Measurements from ENCODE around the gene BTNL8.
A peak's percentile ranks its signal among the peaks of the same experiment; 100 is the strongest.

BTNL8 gene

DNA sequence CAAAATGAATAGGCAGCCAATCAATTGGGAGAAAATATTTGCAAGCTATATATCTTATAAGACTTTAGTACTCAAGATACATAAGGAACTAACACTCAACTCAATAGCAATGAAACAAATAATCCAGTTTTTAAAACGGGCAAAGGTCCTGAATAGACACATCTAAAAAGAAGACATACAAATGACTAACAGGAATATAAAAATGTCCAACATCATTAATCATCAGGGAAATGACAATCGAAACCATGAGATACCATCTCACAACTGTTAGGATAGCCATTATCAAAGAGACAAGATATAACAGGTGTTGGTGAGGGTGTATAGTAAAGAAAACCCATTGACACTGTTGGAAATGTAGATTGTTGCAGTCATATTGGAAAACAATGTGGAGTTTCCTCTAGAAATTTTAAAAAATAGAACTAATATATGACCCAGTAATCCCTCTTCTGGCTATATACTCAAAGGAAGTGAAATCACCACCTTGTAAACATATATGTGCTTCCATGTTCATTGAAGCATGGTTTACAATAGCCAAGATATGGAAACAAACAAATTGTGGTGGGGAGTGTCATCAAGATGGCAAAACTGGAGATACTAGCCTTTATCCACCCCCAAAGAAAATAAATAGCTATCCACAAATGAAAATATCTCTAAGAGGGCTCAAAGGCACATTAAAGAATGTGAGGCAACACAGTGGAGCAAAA is 75.8 kb downstream of the BTNL8 start:
- H3K9me3 Mint-ChIP-seq, result no peaks in the 10 kb centered on the region
- peaks cover 25% of the 10 kb centered on the region for H3K4me1 Mint-ChIP-seq
- ATAC-seq (no peak), DNase-seq (no peak)
- H3K4me3 Mint-ChIP-seq, result no peak overlapping the region
- peak overlapping the region; percentile 57 to 86 for H3K27ac Mint-ChIP-seq
- H3K27me3 Mint-ChIP-seq, result no peaks in the 10 kb centered on the region

GRCh38 chr5:180975338-180975737 is 76.4 kb downstream of the BTNL8 start:
- peak overlapping the region in 1 of 2 donors; percentile 86 for H3K27ac Mint-ChIP-seq
- H3K9me3 Mint-ChIP-seq, result no peaks in the 10 kb centered on the region
- peaks cover 25% of the 10 kb centered on the region for H3K4me1 Mint-ChIP-seq
- ATAC-seq (peak; percentile 78), DNase-seq (peak in 1 of 2 donors; percentile 12)
- H3K4me3 Mint-ChIP-seq, result no peak overlapping the region
- H3K27me3 Mint-ChIP-seq, result no peaks in the 10 kb centered on the region

- Mint-ChIP-seq H3K27ac (peak overlapping the region; percentile 90 to 91), H3K4me3 (peak overlapping the region in 1 of 2 donors; percentile 53), H3K4me1 (peaks cover 25% of the 10 kb centered on the region), H3K27me3 (peaks cover 11% of the 10 kb centered on the region), H3K9me3 (no peaks in the 10 kb centered on the region)
- DNase-seq (no peak), ATAC-seq (no peak)
These were observed 77.6 kb downstream of the BTNL8 start for GRCh38 chr5:180976518-180976917.

GRCh38 chr5:180977852-180978251 is 78.9 kb downstream of the BTNL8 start:
- ATAC-seq, result no peak
- Mint-ChIP-seq H3K27me3 (peaks cover 19% of the 10 kb centered on the region), H3K4me3 (no peak overlapping the region), H3K4me1 (peaks cover 25% of the 10 kb centered on the region), H3K27ac (no peak overlapping the region), H3K9me3 (no peaks in the 10 kb centered on the region)
- no peak for DNase-seq

- ATAC-seq, result no peak
- no peak for DNase-seq
- no peak overlapping the region for H3K4me3 Mint-ChIP-seq
- H3K27ac Mint-ChIP-seq, result no peak overlapping the region
- H3K27me3 Mint-ChIP-seq, result peaks cover 19% of the 10 kb centered on the region
- H3K9me3 Mint-ChIP-seq, result no peaks in the 10 kb centered on the region
- peaks cover 1% of the 10 kb centered on the region for H3K4me1 Mint-ChIP-seq
These were observed 83.2 kb downstream of the BTNL8 start for GRCh38 chr5:180982008-180982741.

DNA sequence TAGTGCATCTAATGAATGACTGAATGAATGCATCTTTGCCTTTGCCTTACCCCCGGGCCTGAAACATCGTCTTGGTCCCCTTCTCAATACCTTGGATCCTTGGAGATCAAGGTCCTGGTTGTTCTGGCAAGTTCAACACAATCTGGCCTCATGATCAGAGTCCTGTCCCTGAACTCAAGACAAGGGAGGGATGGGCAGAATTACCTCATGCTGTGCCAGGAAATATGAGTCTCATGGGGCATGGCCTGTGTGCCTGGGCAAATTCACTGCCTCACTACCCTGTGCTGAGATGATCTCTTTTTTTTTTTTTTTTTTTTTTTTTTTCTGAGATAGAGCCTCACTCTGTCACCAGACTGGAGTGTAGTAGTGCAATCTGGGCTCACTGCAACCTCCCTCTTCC is 89.1 kb downstream of the BTNL8 start:
- no peak for ATAC-seq
- no peaks in the 10 kb centered on the region for H3K4me1 Mint-ChIP-seq
- no peak overlapping the region for H3K4me3 Mint-ChIP-seq
- no peaks in the 10 kb centered on the region for H3K9me3 Mint-ChIP-seq
- no peak for DNase-seq
- H3K27ac Mint-ChIP-seq, result no peak overlapping the region
- H3K27me3 Mint-ChIP-seq, result peaks cover 30% of the 10 kb centered on the region

DNA sequence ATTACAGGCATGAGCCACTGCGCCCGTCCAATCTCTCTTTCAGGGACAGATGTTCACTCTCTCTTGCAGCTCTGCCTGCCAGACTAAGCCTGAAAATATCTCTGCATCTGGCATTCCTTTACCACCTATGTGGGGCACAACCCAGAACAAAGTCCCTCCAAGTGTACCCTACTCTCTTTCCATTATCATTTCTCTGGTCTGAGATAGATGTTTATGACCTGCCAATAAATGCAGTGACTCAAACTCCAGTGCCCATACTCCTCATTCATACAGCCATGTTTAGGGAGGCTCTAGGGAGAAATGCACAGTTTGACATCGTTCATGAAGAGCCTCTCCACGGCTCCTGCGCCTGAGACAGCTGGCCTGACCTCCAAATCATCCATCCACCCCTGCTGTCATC is 89.6 kb downstream of the BTNL8 start, which contains the start of gene BTNL3:
TSS of gene BTNL3 (plus strand) at position 255 of the 400 bp plus-strand sequence. CDS start 183 bp downstream, outside the sequence.
- H3K27ac Mint-ChIP-seq, result no peak within 1 kb of the TSS
- H3K4me3 Mint-ChIP-seq, result no peak within 1 kb of the TSS
- ATAC-seq, result no peak

DNA sequence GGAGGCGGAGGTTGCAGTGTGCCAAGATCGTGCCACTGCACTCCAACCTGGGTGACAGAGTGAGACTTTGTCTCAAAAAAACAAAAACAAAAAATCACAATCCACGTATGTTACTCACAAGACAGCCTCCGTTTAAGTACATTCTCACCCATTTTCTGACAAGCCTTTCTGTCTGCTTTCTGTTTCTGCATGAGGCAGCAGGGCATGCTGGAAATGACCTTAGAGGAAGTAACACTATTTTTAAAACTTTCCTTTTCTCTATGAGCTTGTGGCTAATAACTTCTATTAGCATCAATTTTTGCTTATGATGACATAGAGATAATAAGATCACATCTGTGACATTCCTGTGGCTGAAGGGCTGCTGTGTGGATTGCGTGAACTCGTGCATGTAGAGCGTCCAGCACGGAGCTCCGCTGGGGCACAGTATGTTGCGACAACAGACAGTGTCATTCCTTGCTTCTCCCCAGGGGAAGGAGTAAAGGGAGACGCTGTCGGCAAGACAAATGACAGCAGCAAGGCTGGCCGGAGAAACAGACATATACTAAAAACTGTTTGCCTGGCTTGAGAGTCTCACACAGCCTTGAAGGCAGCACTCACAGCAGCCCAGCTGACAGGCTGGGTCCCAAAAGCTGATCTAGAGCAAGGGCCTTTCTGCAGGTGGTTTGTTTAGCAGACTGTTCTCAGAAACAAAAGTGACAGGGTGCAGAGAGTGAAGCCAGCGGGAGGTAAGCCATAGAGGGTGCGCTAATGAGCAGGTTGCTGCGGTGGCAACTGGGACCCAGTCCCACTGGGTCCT is 91.3 kb downstream of the BTNL8 start:
- Mint-ChIP-seq H3K4me3 (no peak overlapping the region), H3K4me1 (no peaks in the 10 kb centered on the region), H3K27me3 (peaks cover 30% of the 10 kb centered on the region), H3K27ac (no peak overlapping the region), H3K9me3 (no peaks in the 10 kb centered on the region)
- DNase-seq, result no peak
- no peak for ATAC-seq

More for the DNA sequence above, 89.6 kb downstream of the BTNL8 start, which contains the start of gene BTNL3:
- H3K9me3 Mint-ChIP-seq, result no peaks in the 10 kb centered on the region
- no peaks in the 10 kb centered on the region for H3K4me1 Mint-ChIP-seq
- no peak for DNase-seq
- H3K27me3 Mint-ChIP-seq, result peaks cover 30% of the 10 kb centered on the region

DNA sequence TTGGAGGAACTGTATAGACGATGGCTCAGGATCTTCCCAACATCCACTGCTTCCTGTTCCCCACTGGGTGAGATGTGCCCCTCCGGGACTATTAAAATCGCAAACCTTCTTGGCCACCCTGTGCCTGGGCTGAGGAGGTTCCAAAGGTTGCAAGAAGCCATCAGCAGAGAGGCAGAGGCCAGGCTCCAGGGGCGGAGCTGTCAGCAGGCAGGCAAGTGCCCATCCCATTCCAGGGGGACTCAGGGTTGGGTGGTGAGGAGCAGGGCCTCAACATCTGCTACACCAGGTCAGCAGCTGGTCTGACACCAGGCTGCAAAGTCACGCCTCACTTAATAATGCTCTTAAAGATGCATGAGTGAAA is 91.9 kb downstream of the BTNL8 start:
- H3K4me1 Mint-ChIP-seq, result no peaks in the 10 kb centered on the region

More for the DNA sequence above, 91.9 kb downstream of the BTNL8 start:
- peaks cover 30% of the 10 kb centered on the region for H3K27me3 Mint-ChIP-seq
- DNase-seq (no peak), ATAC-seq (no peak)
- no peaks in the 10 kb centered on the region for H3K9me3 Mint-ChIP-seq
- no peak overlapping the region for H3K27ac Mint-ChIP-seq
- H3K4me3 Mint-ChIP-seq, result no peak overlapping the region
